Stimulated activated CD4-positive, alpha-beta T cell treated with anti-CD3 and anti-CD28 coated beads, TNF-alpha, amount 100 ng/mL, for 4 hours (primary cell): ENCODE measurements around the gene TOM1.

ENCODE experiments used
- DNase-seq, 3 experiments: peaks; one replicate each; pipeline ENCODE4 v3.0.0-alpha.2; 2020; ENCODE audit warnings: low read depth in 3 of 3

TOM1 gene

DNA sequence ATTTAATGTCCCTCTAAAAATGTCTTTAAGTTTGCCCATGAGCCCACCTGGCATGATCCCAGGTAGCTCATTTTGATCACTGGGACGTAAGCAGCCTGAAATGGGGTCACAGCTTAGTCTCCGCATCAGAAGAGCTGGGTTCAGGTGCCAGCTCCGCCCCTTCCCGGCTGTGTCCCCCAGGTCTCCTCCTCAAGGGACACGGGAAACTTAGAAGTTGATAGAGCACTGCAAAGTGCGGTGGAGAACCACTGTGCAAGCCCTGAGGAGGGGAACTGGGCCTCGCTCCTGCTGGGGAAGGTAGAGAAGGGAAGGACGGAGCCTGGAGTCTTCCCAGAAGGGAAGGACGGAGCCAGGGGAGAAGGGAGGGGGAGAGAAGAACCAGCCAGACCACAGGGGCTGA lies 7.7 kb downstream of the TOM1 start:
- DNase-seq, result no peak

GRCh38 chr22:35307892-35308291 lies 8.2 kb downstream of the TOM1 start:
- DNase-seq, result no peak

DNA sequence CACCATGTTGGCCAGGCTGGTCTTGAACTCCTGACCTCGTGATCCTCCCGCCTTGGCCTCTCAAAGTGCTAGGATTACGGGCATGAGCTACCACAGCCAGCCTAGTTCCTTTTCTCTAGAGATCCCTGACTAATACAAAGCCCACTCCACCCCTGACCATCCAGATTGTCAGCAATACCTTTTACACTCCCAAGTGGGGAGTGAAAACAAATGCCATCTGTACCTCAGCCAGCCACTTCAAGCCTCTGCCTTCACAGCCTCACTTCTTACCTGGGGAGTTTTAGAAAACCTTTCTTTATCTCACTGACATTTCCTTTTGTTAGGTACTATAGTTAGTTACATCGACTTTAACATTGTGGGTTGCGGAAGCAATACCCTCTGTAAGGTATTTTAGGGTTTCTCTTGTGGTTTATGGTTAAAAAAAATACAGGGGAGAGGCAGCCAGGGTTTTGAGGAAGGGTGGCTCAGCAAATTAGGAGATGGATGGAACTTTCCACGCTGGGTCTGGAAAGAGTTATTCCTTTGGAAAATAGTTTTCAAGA lies 8.9 kb downstream of the TOM1 start:
- no peak for DNase-seq

DNA sequence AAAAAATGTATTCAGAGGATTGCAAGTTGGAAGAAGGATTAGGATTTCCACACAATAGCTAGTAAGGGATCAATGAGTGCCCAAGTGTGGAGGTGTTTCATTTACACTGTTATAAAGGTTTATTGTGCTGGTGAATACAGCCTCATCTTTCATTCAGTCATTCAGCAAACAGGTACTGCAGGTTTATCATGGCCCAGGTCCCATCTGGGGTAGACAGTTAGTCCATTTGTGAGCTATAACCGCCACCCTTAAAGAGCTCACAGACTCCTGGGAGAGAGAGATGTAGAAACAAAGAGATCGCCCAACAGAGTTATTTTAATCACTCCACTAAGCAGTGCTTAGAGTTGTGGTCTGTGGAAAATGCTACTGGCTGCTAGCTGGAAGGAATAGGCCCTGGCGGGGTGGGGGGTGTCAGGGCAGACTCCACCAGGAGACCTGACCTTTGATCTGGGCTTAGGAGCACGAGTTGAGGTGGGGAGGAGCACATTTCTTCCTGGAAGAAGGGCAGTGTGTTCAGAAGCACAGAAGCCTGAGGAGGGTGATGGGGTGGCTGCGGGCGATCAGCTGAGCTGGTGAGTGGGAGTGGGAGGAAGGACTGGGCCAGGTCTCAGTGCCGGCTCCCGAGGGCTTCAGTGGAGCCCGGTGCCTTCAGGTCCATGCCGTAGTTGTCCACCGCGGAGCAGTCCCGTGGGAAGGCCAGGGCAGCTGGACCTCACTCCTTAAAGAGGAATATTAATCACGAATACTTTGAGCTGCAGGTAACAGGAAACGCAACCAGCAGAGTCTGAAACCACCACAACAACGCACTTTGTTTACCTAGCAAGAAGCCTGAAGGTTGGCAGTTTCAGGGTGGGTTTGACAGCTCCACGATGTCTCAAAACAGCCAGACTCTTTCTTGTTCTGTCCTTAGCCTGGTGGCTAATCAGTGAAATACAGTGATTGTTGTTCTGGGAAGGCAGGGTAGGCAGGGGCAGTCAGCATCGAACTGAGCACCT lies 11.2 kb downstream of the TOM1 start:
- DNase-seq, result no peak

DNA sequence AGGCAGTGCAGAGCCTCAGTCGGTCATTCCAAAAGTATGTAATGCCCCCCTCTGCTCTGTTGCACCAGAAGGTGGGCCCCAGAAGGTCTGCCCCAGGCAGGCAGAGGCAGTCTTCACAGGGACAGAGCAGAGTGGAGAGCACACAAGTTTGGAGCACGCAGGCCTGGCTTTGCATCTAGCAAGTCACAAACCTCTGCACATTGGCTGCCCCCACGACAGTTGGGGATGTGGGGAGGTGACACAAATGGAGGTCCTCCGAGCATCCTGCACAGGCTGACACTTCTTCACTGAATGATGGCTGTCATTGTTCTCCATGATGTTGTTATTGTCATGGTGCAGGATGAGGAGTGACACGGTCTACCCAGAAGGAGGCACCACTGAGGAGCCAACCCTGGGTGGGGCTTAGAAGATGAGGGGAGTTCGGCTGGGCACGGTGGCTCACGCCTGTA lies 11.9 kb downstream of the TOM1 start:
- no peak for DNase-seq

- DNase-seq, result no peak
Observed at GRCh38 chr22:35312198-35313059, 12.7 kb downstream of the TOM1 start.

DNA sequence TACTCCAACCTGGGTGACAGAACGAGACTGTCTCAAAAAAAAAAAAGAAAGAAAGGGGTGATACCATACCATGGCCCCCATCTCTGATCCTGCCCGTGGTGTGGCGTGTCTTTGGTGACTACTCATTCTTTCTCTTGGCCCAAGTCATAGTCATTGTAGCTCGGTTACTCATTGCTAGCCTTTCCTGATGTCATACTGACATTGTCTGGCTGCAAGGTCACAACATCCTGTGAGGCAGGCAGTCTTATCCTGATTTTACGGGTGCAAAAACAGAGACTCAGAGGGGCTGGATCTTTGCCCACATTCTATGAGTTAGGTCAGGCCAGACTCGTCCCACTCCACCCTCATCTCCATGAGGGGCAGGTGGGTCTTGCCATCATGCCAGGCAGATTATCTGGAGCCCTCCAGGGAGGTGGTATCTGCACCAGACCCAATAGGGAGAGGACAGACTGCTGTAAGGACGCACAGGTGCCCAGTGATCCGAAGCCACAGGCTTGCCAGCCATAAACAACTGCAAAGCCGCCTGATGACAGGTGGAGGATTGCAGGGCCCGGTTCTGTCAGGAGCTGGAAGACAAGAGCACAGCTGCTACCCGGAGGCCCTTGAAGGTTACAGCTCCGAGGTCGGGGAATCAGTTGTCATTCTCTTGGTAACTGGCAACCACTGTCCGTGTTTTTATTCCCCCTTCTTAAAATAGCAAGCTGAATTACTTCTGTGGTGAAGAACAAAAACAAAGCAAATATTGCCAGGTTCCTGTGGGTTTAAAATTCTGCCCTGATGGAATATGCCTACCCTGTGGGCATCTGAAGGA lies 13.8 kb downstream of the TOM1 start:
- no peak for DNase-seq

- no peak for DNase-seq
Observed at GRCh38 chr22:35314161-35314942, 14.7 kb downstream of the TOM1 start.

GRCh38 chr22:35315141-35315854 lies 15.6 kb downstream of the TOM1 start:
- no peak for DNase-seq

GRCh38 chr22:35315855-35316745 lies 16.4 kb downstream of the TOM1 start:
- no peak for DNase-seq

DNA sequence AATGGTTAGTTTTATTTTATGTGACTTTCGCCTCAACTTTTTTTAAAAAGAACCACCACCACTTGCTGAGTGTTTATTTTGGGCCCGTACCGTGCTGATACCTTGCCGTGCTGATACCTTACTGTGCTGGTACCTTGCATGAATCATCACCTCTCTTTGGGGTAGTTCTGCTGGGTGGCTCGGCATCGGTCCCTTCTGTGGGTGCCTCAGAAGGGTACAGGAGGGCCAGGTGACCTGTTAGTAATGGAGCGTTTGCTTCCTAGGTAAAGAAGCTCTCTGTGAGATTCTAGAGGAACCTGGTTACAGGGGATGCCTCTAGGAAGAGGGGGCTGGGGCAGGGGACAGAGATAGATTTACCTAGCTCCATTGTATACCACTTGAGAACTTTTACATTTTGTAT lies 17.1 kb downstream of the TOM1 start:
- no peak for DNase-seq

DNA sequence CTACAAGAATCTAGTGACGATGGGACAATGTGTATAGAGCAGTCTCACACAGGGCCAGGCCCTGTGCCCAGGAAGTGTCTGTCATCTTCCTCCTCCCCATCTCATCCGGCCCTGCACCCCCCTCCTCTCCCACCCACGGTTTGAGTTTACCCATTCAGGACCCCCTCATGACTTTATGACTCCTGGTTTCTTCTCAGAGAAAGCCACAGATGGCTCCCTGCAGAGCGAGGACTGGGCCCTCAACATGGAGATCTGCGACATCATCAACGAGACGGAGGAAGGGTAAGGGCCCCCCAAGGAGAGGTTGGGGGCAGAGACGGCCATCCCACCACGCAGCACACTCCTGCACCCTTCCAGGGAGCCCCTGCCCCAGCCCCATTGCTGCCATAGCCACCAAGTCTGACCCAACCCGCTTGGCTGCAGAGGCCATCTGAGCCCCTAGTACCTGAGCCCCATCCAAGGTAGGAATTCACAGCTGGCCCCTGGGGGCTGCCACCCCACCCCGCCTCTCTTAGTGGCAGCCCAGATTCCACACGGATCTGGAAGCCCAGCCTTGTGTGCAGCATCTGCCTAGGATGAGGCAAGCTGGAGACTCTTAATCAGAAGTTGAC lies 18.1 kb downstream of the TOM1 start:
- no peak for DNase-seq

GRCh38 chr22:35318346-35319215 lies 18.9 kb downstream of the TOM1 start:
- DNase-seq, result no peak

DNA sequence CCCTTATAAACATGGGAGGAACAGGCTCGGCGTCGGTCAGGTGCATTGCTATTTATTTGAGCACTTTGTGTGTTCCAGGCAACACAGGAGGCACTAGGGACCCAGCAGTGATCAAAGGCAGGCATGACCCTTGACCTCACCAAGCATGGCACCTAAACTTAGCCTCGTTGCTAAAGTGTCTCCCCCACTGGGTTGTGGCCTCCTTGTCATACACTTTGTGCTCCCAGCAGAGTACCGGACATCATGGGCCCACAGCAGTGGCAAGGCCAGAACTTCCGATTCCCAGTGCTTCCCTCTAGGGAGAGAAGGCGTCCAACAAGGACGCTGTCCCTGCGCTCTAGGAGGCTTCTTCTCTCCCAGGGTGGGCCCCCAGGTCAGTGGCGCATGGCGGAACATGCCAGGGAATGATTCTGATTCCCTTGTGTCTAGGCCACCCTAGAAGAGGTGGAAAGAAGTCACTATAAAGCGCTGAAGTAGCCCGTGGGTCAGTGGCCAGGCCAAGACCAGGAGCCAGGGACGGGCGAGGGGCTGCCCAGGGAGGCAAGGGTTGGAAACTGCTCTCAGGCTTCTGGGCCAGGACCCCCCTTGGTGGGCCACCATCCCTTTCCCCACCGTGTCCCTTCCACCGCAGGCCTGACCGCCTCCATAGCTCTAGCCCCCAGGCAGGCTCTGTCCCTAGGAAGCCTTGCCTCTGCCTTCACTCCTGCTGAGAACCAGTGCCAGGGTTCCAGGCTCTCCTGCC lies 19.7 kb downstream of the TOM1 start:
- DNase-seq, result no peak

GRCh38 chr22:35322126-35322525 lies 22.4 kb downstream of the TOM1 start:
- no peak for DNase-seq

GRCh38 chr22:35322893-35323292 lies 23.2 kb downstream of the TOM1 start:
- DNase-seq, result no peak

DNA sequence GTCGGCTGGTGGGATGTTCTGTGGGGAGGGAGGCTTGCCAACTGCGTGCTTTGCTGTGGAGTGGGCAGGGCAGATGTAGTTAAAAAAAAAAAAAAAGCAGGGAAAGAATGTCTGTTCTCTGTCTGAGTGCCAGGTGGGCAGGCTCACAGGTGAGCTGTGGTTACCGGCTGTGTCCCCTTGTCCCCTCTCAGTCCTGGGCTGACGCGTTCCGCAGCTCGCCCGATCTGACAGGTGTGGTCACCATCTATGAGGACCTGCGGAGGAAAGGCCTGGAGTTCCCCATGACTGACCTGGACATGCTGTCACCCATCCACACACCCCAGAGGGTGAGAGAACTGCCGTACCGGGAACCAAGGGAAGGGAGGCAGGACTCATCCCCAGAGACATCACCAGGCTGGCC lies 23.6 kb downstream of the TOM1 start:
- no peak for DNase-seq
